Stimulated activated CD4-positive, alpha-beta T cell treated with anti-CD3 and anti-CD28 coated beads, TNF-alpha, amount 100 ng/mL, for 1 hour (primary cell): ENCODE data around the gene SIGLEC11.
"Not testable (repeated sequence)": the region's sequence is repeated elsewhere in the genome, so short reads cannot be mapped to it uniquely, and the experiment has no call there.

Source experiments
- DNase-seq, 3 donors: peaks; one replicate each; pipeline ENCODE4 v3.0.0-alpha.2; 2020; ENCODE audit warnings: low read depth in 3 of 3, low spot score in 1 of 3

SIGLEC11 gene

DNA sequence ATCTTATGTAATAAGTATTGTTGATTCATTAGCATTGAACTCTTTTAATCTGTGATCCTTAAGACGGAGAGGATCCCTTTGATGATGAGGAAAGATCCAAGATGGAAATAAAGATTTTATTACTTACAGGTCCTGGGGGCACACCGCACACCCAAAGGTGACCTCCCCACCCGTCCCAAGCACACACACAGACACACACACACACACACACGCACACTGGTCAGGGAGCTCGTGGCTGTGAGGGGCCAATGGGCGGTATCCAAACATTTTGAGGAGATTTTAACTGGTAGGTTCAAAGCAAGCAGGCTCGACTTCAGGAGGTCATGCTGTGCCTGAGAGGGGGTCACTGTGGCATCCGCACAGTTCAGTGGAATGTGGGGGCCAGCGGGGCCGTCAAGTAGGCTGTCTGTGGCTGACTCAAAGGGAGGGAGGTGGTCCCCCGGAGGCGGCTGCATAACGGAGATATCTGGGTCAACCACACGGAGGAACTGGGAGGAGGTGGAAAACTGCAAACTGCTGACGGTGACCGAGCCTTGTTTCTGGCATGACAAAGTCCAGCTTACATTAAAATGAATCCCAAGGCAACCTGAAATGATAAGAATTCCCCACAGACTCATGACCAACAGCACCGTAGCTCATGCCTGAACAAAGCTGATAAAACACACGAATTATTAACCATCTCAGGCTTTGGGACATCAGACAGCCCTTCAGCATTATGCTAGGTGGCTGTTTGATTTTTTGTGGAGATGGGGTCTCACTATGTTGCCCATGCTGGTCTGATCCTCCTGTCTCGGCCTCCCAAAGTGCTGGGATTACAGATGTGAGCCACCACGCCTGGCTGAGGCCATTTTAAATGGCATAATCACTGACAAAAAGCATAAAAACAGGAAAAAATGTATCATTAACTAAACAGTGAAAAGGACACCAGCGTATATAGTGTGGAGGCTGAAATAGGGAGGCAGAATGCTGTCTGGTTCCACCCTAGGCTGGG lies 20.9 kb upstream of the SIGLEC11 start:
- no peak for DNase-seq

GRCh38 chr19:49978324-49978723 lies 17.4 kb upstream of the SIGLEC11 start:
- DNase-seq, result no peak

- DNase-seq, result no peak
These were observed 16.9 kb upstream of the SIGLEC11 start for GRCh38 chr19:49977881-49978280.

GRCh38 chr19:49977076-49977475 lies 16.1 kb upstream of the SIGLEC11 start:
- DNase-seq, result no peak

DNA sequence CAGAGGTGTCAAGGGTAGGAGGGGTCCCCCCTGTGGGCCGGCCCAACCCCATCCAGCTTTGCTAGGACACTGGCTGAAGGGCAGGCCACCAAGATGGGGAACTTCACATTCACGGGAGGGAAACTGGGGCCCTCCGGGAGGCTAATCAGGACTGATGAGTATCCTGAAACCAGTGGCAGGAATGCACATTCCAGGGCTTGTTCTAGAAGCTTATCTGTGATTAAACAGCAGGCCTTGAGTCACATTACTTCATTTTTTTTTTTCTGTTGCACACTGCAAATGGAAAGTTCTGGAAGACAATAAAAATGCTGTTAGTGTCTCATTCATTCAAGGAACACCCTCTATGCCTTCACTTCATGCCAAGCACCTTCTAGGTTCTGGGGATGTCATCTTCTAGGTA lies 15.5 kb upstream of the SIGLEC11 start:
- DNase-seq, result no peak

GRCh38 chr19:49975051-49975450 lies 14.1 kb upstream of the SIGLEC11 start:
- DNase-seq, result no peak

GRCh38 chr19:49973987-49974386 lies 13.0 kb upstream of the SIGLEC11 start:
- DNase-seq, result no peak

- DNase-seq, result no peak
These were observed 11.9 kb upstream of the SIGLEC11 start for GRCh38 chr19:49972841-49973240.

DNA sequence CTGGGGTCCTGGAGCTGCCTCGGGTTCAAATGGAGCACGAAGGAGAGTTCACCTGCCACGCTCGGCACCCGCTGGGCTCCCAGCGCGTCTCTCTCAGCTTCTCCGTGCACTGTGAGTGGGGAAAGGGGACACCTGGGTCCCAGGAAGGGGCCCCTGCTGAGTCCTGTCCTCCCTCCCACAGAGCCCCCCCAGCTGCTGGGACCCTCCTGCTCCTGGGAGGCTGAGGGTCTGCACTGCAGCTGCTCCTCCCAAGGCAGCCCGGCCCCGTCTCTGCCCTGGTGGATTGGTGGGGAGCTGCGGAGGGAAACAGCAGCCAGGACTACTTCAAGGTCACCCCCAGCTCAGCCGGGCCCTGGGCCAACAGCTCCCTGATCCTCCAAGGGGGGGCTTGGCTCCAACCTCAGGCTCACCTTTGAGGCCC lies 11.0 kb upstream of the SIGLEC11 start:
- DNase-seq, result no peak

GRCh38 chr19:49969355-49969754 lies 8.4 kb upstream of the SIGLEC11 start:
- not testable (repeated sequence) for DNase-seq

GRCh38 chr19:49968279-49968922 lies 7.4 kb upstream of the SIGLEC11 start:
- no peak for DNase-seq

DNA sequence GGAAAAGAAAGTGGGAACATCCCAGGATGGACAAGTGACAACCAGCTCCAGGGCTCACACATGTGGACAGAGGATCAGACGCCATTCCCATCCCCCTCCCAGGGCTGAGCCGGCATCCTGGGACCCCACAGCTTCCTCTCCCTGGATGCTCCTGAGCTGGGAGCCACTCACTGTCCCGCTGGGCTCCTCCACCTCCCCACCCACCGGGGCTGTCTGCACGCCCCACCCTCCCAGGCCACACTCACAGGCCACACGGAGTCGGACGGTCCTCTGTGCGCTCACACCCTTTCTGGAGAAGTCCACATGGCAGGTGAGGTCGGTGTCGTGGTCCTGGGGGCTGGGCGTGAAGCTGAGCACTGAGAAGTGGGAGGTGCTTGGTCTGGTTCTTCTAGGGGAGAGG lies 1.1 kb downstream of the SIGLEC11 start:
- not testable (repeated sequence) for DNase-seq

- DNase-seq, result not testable (repeated sequence)
These were observed 2.4 kb downstream of the SIGLEC11 start for GRCh38 chr19:49958596-49958995.

DNA sequence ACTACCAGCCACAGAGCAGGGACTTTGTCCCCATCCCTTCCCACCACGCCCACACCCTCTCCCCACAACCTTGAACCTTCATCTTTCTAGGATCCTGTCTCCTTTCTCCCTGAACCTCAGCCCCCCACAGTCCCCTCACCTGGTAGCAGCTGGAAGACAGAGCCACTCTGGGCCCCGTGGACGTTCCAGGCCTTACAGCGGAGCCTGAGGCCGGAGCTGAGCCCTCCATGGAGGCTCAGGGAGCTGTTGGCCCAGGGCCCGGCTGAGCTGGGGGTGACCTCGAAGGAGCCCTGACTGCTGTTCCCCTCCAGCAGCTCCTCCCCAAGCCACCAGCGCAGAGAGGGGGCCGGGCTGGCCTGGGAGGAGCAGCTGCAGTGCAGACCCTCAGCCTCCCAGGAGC lies 2.8 kb downstream of the SIGLEC11 start:
- DNase-seq, result not testable (repeated sequence)

DNA sequence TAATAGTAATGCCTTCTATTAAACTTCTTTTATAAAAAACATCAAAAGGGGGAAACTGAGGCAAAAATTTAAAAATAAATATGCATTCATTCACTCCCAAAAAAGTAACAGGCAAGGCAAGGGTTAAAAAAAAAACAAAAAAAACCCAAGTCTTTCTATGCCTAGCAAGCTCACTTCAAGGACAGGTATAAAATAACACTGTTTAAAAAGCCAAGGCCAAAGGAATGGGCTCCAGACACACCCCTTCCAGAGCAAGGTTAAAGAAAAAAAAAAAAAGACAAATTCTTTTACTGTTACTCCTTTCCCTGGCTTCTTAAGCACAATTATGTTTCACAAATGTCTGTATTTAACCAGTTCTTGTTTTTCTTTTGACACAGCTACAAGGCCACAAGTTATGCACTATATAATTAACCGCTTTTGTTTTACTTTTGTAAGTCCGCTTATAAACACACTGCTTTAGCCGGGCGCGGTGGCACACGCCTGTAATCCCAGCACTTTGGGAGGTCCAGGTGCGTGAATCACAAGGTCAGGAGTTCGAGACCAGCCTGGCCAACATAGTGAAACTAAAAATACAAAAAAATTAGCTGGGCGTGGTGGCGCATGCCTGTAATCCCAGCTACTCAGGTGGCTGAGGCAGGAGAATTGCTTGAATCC lies 3.6 kb downstream of the SIGLEC11 start:
- no peak for DNase-seq

DNA sequence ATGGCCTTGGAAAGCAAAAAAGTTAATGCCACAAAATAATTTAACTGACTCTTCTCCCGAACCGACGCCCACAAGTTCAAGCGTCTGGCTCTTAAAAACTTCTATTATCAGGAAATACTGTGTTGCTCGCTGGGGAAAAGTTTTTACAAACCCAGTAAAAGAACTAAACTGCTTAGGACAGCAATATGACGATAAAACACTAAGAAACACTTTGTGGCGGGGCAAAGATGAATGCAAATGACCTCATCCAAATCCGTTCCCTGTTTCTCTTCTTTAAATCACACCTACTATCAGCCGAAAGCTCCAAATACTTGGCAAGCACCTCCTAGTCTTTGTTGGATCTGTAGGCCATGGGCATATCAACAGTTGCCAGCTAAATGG lies 4.9 kb downstream of the SIGLEC11 start:
- no peak for DNase-seq

DNA sequence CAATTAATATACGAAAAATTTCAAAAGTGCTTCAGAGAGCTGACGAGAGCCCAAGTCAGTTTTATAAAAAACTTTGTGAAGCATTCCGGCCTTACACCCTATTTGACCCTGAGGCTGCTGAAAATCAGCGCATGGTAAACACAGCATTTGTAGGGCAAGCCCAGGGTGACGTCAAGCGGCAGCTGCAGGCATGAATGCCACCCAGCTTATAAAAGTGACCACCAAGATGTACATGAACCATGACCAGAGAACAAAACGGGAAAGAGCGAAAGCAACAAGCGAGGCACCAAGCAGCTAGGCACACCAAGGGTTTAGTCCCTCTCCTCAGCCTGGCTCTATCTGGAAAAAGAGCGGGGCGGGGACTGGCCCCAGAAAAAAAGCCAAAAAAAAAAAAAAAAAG lies 6.0 kb downstream of the SIGLEC11 start:
- no peak for DNase-seq

DNA sequence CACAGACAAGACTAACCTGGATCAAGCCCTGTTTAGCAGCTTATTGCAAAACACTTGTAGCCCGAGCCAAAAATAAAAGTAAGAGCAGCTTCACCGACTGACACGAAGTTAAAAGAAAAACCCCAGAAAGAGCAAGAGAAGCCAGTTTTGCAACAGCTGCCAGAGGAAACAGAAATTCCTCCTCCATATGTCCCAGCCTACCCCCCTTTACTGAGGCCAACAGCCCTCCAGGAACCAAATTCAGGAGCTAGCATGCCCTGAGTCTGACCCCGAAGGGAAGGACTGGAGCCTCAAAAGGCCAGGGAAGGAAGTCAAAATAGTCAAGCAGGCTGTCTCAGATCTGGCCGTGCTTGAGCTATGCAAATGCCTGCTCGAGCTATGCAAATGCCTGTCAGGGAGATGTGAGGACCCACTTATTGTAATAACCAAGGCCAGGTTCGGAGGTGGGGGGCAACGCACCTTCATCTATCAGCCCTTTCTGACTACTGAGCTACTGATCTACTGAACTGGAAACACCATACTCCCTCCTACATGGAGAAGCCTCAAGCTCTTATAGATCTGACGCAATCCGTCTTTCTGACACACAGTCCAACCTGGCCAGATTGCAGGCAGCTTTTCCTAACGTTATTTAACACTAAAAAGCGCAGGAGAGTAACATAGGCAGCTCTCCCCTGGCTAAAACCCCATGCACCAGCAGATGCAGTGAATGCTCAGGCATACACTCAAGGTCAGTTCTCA lies 6.7 kb downstream of the SIGLEC11 start:
- DNase-seq, result no peak

DNA sequence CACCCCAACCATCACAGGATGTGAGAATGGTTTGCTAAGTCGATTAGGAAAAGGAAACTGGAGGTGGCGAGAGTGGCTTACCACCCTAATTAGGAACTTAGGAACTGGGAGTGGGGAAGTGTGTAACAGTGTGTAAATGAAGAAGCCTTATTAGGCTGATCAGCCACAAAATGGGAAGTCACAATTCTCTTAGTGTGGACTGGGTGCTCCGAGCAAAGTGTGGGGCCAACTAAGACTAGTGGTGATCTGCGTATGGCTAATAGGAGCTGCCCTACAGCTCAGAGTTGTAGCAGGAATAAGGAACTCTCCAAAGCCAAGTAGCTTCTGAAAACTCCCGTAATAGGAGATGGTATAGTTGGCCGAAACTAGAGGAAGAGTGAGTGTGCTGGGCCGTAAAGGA lies 7.6 kb downstream of the SIGLEC11 start:
- no peak for DNase-seq

GRCh38 chr19:49952906-49953305 lies 8.1 kb downstream of the SIGLEC11 start:
- no peak for DNase-seq

GRCh38 chr19:49952479-49952836 lies 8.5 kb downstream of the SIGLEC11 start:
- no peak for DNase-seq
